Endothelial cell of umbilical vein (primary cell): Measurements from ENCODE around the gene SESN3. TPM values are rescaled to one million over a fixed set of nuclear protein-coding genes. Genes with fewer than 3 reads are reported as not detected.

Experiments
- BruUV-seq: library from RNA; stranded (reverse); fragments of 400-500 nt; replicated peaks from 2 replicates; lab custom pipeline; 2021; lab: Mats Ljungman, UMichigan
- CTCF ChIA-PET: fragments of 300-600, 350-600 bp; sonication (Branson Sonifier 250); formaldehyde crosslinking; loops from one replicate; lab custom pipeline; 2021; ENCODE audit warnings: antibody characterized with exemption, inconsistent platforms; lab: Charles Lee
- POLR2A ChIA-PET: fragments of 300-600, 350-600 bp; sonication (Branson Sonifier 250); formaldehyde crosslinking; loops from one replicate; lab custom pipeline; 2021; ENCODE audit warnings: antibody characterized with exemption, inconsistent platforms; lab: Charles Lee
- DNase-seq: peaks from one replicate; pipeline ENCODE4 v3.0.0-alpha.2; 2011; ENCODE audit warnings: low read depth, low spot score
- FAIRE-seq: peaks from 2 replicates; lab custom pipeline; 2011; peaks lifted over from hg19 to GRCh38; lab: Jason Lieb, UNC
- H2AFZ ChIP-seq: 2 replicates; pipeline ENCODE4 v1.6.0; 2012; ENCODE audit warnings: low read depth, low read length, control low read depth, inconsistent platforms
- H3K27ac ChIP-seq: 2 replicates; pipeline ENCODE4 v1.5.1; 2011; ENCODE audit warnings: low read depth, mild to moderate bottlenecking, control low read depth, low read length, moderate library complexity; ENCODE audit not compliant: insufficient read depth
- H3K27me3 ChIP-seq, 2 experiments: 2 replicates each; pipeline versions ENCODE4 v1.6.0 to v1.6.1; 2011; ENCODE audit warnings: low read length in 2 of 2, mixed read lengths in 1 of 2; ENCODE audit not compliant: control insufficient read depth in 2 of 2, insufficient read depth in 2 of 2
- H3K36me3 ChIP-seq, 2 experiments: 2 replicates in 1 of 2; 3 replicates in 1 of 2; pipeline ENCODE4 v1.5.1; 2011; ENCODE audit warnings: low read length in 2 of 2, mild to moderate bottlenecking in 1 of 2, moderate library complexity in 1 of 2; ENCODE audit not compliant: control insufficient read depth in 2 of 2, insufficient read depth in 2 of 2; ENCODE audit errors: extremely low read depth in 1 of 2
- H3K4me1 ChIP-seq: 3 replicates; pipeline ENCODE4 v1.5.1; 2011; ENCODE audit warnings: mild to moderate bottlenecking, low read length; ENCODE audit not compliant: control insufficient read depth, insufficient read depth; ENCODE audit errors: extremely low read depth
- H3K4me2 ChIP-seq: 2 replicates; pipeline ENCODE4 v1.6.1; 2011; ENCODE audit warnings: low read length, control low read depth, mixed read lengths; ENCODE audit not compliant: insufficient read depth
- H3K4me3 ChIP-seq, 3 experiments: fragments of 200-600 bp in 1 of 3; sonication (generic), shearing (Covaris generic) in 1 of 3; replicated peaks in 1 of 3; 2 replicates each; pipeline ENCODE4 v1.5.1; 2011 to 2016; ENCODE audit warnings: control low read depth in 3 of 3, low read length in 3 of 3, mild to moderate bottlenecking in 2 of 3, inconsistent platforms in 1 of 3, low read depth in 1 of 3, moderate library complexity in 1 of 3; ENCODE audit not compliant: insufficient read depth in 1 of 3
- H3K79me2 ChIP-seq: 2 replicates; pipeline ENCODE4 v1.6.0; 2012; ENCODE audit warnings: low read length, inconsistent platforms; ENCODE audit not compliant: control insufficient read depth, insufficient read depth
- H3K9ac ChIP-seq: replicated peaks from 2 replicates; pipeline ENCODE3; 2011; ENCODE audit warnings: low read length, control low read depth; ENCODE audit not compliant: insufficient read depth; ENCODE audit errors: extremely low read depth
- H3K9me1 ChIP-seq: replicated peaks from 3 replicates; pipeline ENCODE4 v1.6.0; 2011; ENCODE audit warnings: mild to moderate bottlenecking, low read length; ENCODE audit not compliant: control insufficient read depth, insufficient read depth; ENCODE audit errors: extremely low read depth
- H3K9me3 ChIP-seq: replicated peaks from 2 replicates; pipeline ENCODE4 v1.5.1; 2012; ENCODE audit warnings: low read length, inconsistent platforms; ENCODE audit not compliant: control insufficient read depth, insufficient read depth
- H4K20me1 ChIP-seq: replicated peaks from 2 replicates; pipeline ENCODE3; 2011; ENCODE audit warnings: mild to moderate bottlenecking, low read length; ENCODE audit not compliant: control insufficient read depth, insufficient read depth; ENCODE audit errors: extremely low read depth
- EZH2 ChIP-seq: IDR thresholded peaks from 2 replicates; pipeline ENCODE4 v1.6.1; 2012; ENCODE audit warnings: borderline replicate concordance, low read depth, mild to moderate bottlenecking, moderate library complexity, low read length, inconsistent platforms; ENCODE audit not compliant: severe bottlenecking
- FOS ChIP-seq: IDR thresholded peaks from 2 replicates; pipeline ENCODE4 v1.6.1; 2011; ENCODE audit warnings: mild to moderate bottlenecking, low read length, moderate library complexity, borderline replicate concordance; ENCODE audit not compliant: insufficient read depth
- GATA2 ChIP-seq: IDR thresholded peaks from 2 replicates; pipeline ENCODE4 v1.7.0; 2011; ENCODE audit warnings: low read depth, mild to moderate bottlenecking, moderate library complexity, mixed read lengths, low read length; ENCODE audit not compliant: insufficient read length, insufficient read depth
- JUN ChIP-seq: IDR thresholded peaks from 2 replicates; pipeline ENCODE4 v1.6.1; 2011; ENCODE audit warnings: borderline replicate concordance, low read depth; ENCODE audit not compliant: insufficient read length, insufficient read depth
- MYC ChIP-seq: IDR thresholded peaks from one replicate; pipeline ENCODE4 v1.6.1; 2011; ENCODE audit warnings: mild to moderate bottlenecking, low read depth, low read length
- POLR2A ChIP-seq: IDR thresholded peaks from 2 replicates; pipeline ENCODE4 v1.6.1; 2012; ENCODE audit warnings: low read depth, mild to moderate bottlenecking, control low read depth, low read length
- POLR2AphosphoS5 ChIP-seq: IDR thresholded peaks from 2 replicates; pipeline ENCODE4 v1.6.1; 2012; ENCODE audit warnings: low read depth, mild to moderate bottlenecking, control low read depth, low read length, moderate library complexity; ENCODE audit not compliant: insufficient read depth
- dilution Hi-C: fragments of 300-500 bp; cut with MboI; formaldehyde crosslinking; loops from one replicate; pipeline ENCODE4 v1.15.0; 2019; ENCODE audit warnings: low sequenced_read_pairs; ENCODE audit not compliant: extremely low pct_ligation_motif_present
- intact Hi-C: fragments of 100-400 bp; cut with micrococcal nuclease; formaldehyde crosslinking; loops from one replicate; pipeline ENCODE4 v1.10.0; 2022
- polyA plus RNA-seq, 4 experiments: library from polyadenylated mRNA; depleted of rRNA in 3 of 4; stranded (reverse) in 3 of 4; unstranded in 1 of 4; fragments of >200 nt; gene quantifications; 2 replicates each; pipeline versions ENCODE4 v1.2.1 to v1.2.3, GENCODE V29; 2011 to 2012; ENCODE audit warnings: missing spikeins in 1 of 4
- total RNA-seq: library from RNA; stranded (reverse); gene quantifications from 2 replicates; pipeline ENCODE4 v1.2.3, GENCODE V29; 2021
- TF ChIP-seq, protein P1 (sequence below): IDR thresholded peaks from 2 replicates; pipeline ENCODE4 v1.6.1; 2011; ENCODE audit not compliant: insufficient read depth, insufficient read length
- TF ChIP-seq, protein P2 (sequence below), 2 donors: IDR thresholded peaks; 1 replicate in 1 of 2; 2 replicates in 1 of 2; pipeline ENCODE4 v1.5.1; 2011; ENCODE audit warnings: low read length in 2 of 2, mild to moderate bottlenecking in 2 of 2, moderate library complexity in 2 of 2, control low read depth in 1 of 2, inconsistent platforms in 1 of 2, low read depth in 1 of 2; ENCODE audit not compliant: insufficient read depth in 1 of 2; ENCODE audit errors: extremely low read depth in 1 of 2

SESN3 gene
- total and polyA plus RNA-seq, 2 donors (not counting 3 experiments of a cell fraction or from before 2014, with no cell fraction given) = 1.6 to 6.9 TPM

DNA sequence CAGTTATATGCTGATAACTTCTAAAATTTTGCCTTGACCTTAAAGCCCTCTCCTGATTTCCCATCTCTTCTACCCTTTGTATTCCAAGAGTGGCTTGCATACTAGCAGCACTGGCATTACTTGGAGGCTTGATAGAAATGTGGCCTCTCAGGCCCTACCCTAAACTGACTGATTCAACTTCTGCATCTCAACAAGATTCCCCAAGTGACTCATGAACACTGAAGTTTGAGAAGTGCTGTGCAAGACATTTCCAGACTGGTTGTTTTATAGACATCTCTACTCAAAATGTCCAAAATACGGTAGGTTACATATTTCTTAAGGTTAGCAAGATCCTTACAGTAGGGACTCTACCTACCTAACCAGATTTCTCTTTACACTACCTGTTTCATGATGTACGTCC is 48.6 kb downstream of the SESN3 start:
- no TSS peak for BruUV-seq
- TF ChIP-seq, protein P1, sequence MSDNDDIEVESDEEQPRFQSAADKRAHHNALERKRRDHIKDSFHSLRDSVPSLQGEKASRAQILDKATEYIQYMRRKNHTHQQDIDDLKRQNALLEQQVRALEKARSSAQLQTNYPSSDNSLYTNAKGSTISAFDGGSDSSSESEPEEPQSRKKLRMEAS = no peak
- TF ChIP-seq GATA2 = no peak
- TF ChIP-seq EZH2 = no peak
- TF ChIP-seq, protein P2, sequence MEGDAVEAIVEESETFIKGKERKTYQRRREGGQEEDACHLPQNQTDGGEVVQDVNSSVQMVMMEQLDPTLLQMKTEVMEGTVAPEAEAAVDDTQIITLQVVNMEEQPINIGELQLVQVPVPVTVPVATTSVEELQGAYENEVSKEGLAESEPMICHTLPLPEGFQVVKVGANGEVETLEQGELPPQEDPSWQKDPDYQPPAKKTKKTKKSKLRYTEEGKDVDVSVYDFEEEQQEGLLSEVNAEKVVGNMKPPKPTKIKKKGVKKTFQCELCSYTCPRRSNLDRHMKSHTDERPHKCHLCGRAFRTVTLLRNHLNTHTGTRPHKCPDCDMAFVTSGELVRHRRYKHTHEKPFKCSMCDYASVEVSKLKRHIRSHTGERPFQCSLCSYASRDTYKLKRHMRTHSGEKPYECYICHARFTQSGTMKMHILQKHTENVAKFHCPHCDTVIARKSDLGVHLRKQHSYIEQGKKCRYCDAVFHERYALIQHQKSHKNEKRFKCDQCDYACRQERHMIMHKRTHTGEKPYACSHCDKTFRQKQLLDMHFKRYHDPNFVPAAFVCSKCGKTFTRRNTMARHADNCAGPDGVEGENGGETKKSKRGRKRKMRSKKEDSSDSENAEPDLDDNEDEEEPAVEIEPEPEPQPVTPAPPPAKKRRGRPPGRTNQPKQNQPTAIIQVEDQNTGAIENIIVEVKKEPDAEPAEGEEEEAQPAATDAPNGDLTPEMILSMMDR (IDR thresholded peaks at IDR 0.05; ENCODE audit: extremely low read depth in 1 of 2, insufficient read depth in 1 of 2, low read depth in 1 of 2, low read length in 2 of 2) = no peak
- TF ChIP-seq FOS = no peak
- no peak for TF ChIP-seq JUN
- TF ChIP-seq POLR2A = no peak
- TF ChIP-seq MYC = no peak
- no peak for TF ChIP-seq POLR2AphosphoS5
- DNase-seq (no peak), FAIRE-seq (no peak)
- Histone ChIP-seq H3K9me3 (no peaks in the 10 kb centered on the region), H3K4me3 (no peak overlapping the region), H3K9me1 (no peaks in the 10 kb centered on the region), H3K79me2 (no peaks in the 10 kb centered on the region), H2AFZ (no peak overlapping the region), H3K4me1 (no peaks in the 10 kb centered on the region), H3K4me2 (no peak overlapping the region), H4K20me1 (no peaks in the 10 kb centered on the region), H3K9ac (no peak overlapping the region), H3K36me3 (no peaks in the 10 kb centered on the region), H3K27me3 (no peaks in the 10 kb centered on the region), H3K27ac (no peak overlapping the region)
- dilution Hi-C loops = no loop called here
- ChIA-PET CTCF (no interaction called here), POLR2A (no interaction called here)
- intact Hi-C loops = no loop called here
